ENCODE measurements around the gene FMN1.

FMN1 gene

DNA sequence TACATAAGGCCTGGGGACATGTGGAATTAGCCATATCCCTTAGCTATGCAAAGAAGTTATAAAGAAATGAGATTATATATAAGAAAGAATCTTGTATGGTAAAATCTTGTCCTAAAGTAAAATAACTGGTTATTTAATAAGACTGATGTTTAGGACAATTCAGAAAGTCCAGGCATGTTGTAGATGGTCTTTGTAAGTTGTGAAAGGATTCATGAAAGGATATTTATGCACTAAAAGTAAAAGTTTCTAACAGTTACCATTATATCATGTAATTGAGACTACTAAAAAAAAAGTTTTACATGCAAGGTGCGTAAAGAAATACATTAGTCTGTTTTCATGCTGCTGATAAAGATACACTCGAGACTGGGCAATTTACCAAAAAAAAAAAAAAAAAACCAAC lies 146.3 kb downstream of the FMN1 start:
- no peak for DNase-seq (ENCODE audit: low read depth in 2 of 2)

DNA sequence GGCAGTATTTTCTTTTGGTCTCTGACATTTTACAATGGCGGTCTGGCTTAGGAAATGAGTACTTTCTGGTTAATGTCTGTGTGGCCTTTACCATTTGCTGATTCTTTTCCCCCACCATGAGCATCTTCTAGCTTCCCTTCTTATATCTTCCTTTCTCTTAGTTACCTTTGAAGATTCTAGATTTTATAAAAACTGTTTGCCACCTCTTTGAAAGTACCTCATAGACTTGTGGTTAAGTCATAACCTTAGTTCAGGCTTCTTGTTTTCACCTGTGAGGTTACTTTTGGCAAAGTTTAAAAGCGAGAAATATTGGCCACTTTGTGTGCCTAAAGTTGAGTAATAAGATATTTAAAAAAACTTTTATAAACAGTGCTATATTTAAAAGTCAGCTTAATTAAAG lies 147.4 kb downstream of the FMN1 start:
- no peak for DNase-seq (ENCODE audit: low read depth in 2 of 2)

- no peak for DNase-seq (ENCODE audit: low read depth in 2 of 2)
These were observed 148.2 kb downstream of the FMN1 start for GRCh38 chr15:33046329-33046728.

DNA sequence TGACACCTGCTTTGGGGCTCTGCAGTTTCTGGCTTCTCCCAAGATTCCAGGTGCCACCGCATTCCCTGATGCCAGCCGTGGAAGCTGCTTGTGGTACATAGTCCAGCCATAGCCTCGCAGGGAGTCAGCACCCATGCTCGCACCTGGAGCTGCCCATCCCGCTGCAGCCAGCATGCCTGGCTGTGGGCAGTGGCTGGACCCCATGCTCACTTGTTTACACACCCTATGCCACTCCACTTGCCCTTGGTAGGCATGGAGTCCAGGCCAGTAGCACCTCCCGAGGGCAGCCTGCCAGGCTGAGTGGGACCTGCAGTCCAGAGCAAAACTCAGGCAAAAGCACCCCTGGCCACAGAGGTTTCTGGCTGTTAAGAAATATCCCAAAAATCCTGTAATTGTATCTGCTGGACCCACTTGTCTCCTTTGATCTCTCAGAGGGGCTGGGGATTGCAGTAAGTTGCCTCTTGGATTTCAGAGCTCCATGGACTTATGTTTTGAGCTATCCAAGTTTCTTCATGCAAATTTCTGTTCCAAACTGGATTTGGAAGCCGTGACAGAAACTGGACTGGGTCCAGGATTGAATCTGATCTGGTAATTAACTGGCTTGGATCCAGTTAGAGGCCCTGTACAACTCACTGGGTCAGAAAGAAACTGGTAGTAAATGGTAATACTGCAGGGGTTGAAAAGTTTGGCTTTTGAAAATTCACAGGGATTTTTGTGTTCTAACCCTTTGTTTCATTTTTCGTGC lies 149.3 kb downstream of the FMN1 start:
- no peak for DNase-seq (ENCODE audit: low read depth in 2 of 2)

DNA sequence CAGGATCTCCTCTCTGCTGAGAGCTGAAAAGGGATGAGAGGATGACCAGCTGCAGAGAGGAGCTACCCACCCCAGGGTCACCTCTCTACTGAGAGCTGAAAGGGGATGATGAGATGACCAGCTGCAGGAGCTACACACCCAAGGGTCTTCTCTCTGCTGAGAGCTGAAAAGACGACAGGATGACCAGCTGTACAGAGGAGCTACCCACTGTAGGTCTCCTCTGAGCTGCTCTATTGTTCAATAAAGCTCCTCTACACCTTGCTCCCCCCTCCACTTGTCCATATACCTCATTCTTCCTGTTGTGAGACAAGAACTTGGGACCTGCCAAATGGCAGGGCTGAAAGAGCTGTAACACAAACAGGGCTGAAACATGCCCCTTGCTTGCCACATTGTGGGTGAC lies 149.9 kb downstream of the FMN1 start:
- no peak for DNase-seq (ENCODE audit: low read depth in 2 of 2)

DNA sequence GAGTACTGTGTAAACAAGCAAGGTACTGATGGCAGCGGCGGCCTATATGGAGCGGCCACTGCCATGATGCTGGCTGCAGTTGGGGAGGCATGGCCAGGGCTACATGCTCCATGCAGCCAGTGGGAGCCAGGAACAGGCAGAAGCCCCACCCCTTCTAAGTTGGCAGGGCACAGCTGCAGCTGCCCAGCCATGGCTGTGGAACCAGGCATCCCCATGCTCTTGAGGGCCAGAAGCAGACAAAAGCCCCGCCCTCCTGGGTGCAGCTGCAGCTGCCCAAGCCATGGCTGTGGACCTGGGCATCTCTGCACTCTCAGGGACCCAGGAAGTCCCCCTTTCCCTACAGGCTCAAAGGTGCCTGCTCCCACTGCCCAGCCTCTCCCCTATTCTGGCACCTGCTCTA lies 150.9 kb downstream of the FMN1 start:
- DNase-seq (ENCODE audit: low read depth in 2 of 2), result no peak

- DNase-seq (ENCODE audit: low read depth in 2 of 2), result no peak
These were observed 154.0 kb downstream of the FMN1 start for GRCh38 chr15:33040496-33040895.

- DNase-seq (ENCODE audit: low read depth in 2 of 2), result no peak
These were observed 159.9 kb downstream of the FMN1 start for GRCh38 chr15:33034588-33034987.

GRCh38 chr15:33032053-33032452 lies 162.5 kb downstream of the FMN1 start:
- no peak for DNase-seq (ENCODE audit: low read depth in 2 of 2)

- DNase-seq (ENCODE audit: low read depth in 2 of 2), result no peak
These were observed 163.1 kb downstream of the FMN1 start for GRCh38 chr15:33031324-33031821.

DNA sequence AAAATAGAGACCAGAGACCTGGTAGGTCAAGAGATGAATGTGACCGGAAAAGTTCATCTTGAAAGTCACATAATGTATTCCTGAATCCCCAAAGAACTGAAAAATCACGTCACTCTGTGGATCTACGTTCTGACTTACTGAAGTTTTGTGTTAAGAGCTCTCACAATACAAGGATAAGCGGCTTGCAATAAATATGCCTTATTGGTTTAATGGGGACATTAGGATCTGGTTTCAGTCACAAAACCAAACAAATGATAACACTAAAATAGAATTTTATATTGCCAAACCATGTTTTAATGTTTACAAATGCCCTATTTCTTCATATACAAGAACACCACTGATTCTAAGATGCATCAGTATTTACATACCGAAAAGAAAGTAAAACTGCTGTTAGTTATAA lies 164.2 kb downstream of the FMN1 start:
- no peak for DNase-seq (ENCODE audit: low read depth in 2 of 2)

DNA sequence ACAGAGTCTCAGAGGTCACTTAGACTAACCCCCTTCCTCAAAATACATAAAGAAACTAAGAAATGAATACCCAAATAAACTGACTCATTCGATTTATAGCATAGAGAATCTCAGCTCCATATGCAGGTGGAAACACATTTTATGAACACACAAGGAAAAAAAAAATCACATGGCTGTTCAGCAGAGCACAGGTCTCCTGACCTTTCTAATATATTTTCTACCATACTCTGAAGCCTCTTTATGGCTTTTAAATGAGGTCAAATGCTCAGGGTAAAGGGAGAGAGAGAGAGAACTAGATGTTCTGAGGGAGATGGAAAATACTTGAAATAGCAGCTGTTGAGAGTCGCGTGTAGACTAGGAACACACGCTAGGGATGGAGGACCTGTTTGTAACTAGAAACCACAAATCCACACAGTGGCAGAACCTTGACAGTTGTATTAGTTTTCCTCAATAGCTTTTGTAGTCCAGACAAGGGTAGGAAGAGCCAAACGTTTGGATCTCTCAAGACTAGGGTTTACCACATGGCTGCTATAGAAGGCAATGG lies 165.3 kb downstream of the FMN1 start:
- DNase-seq (ENCODE audit: low read depth in 2 of 2), result no peak

DNA sequence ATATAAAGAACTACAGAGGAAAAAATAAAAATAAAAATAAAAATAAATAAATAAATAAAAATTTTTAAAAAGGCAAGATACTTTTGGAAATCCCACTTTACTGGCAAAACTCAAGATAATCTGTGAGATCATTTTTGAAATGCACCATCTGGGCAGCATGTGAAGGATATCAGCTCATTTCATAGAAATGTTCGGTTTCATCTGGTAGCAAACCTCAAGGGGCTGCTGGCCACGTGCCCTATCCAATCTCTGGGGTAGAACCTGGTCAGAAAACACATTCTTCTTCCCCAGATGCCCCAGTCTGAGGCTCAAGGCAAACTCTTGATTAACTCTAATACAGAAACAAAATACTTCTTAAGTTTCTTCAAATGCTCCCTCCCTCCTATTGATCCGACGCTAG lies 166.0 kb downstream of the FMN1 start:
- no peak for DNase-seq (ENCODE audit: low read depth in 2 of 2)

GRCh38 chr15:33027306-33028035 lies 167.0 kb downstream of the FMN1 start:
- DNase-seq (ENCODE audit: low read depth in 2 of 2), result no peak

DNA sequence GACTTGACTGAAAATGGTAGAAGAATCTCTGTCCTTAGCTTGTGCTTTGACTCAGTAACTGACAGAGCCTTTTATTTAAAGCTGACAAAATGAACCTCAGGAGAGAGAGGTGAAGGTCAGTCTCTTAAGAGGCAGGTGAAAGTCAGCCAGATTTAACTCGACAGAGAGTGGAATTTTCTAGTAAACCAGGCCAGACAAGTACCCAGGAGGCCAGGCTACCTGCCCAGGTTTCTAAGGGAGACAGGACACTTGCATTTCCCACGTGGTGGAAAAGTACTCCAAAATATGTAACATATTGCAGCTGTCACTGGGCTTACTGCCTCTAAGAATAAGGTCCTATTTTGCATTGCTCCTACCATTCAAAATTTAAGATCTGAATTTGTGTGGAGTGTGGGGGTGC lies 167.9 kb downstream of the FMN1 start:
- no peak for DNase-seq (ENCODE audit: low read depth in 2 of 2)

GRCh38 chr15:33022629-33023028 lies 171.9 kb downstream of the FMN1 start:
- DNase-seq (ENCODE audit: low read depth in 2 of 2), result no peak

DNA sequence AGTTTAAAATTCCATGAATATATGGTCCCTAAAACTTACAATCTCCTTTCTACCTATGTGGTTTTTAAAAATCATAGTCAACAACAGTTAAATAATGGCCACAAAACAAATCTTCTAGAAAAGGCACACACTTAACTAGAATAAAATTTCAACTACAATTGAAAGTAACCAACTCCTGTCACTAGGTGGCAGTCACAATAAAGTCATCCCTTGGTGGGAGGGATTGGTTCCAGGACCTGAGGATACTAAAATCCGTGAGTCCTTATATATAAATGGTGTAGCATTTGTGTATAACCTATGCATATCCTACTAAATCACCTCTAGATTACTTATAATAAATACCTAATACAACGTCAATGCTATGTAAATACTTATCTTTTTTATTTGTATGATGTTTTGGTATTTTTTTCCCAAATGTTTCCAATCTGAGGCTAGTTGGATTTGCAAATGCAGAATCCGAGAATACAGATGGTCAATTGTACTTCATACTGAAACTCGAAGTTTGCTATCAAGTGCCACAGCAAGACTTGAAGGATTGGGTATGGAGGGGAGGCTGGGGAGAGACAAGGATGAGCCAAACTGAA lies 172.6 kb downstream of the FMN1 start:
- DNase-seq (ENCODE audit: low read depth in 2 of 2), result no peak

GRCh38 chr15:33019354-33019981 lies 175.0 kb downstream of the FMN1 start:
- no peak for DNase-seq (ENCODE audit: low read depth in 2 of 2)

GRCh38 chr15:33016405-33017024 lies 178.0 kb downstream of the FMN1 start:
- no peak for DNase-seq (ENCODE audit: low read depth in 2 of 2)

- no peak for DNase-seq (ENCODE audit: low read depth in 2 of 2)
These were observed 179.9 kb downstream of the FMN1 start for GRCh38 chr15:33014586-33014985.

GRCh38 chr15:33013827-33014445 lies 180.6 kb downstream of the FMN1 start:
- no peak for DNase-seq (ENCODE audit: low read depth in 2 of 2)

Data from stimulated activated CD4-positive, alpha-beta T cell treated with anti-CD3 and anti-CD28 coated beads, Interleukin-4, amount 100 ng/mL, for 48 hours (primary cell).